Spleen (tissue), 7 donors: Measurements from ENCODE around the gene RIMBP2.

Experiments used
- CTCF ChIP-seq, 11 experiments: fragments of 200-600 bp in 7 of 11; fragments of 450-650 bp in 4 of 11; sonication (generic) in 4 of 11; IDR thresholded peaks in 8 of 11; conservative IDR thresholded peaks in 3 of 11; 1 replicate in 7 of 11; 2 replicates in 4 of 11; pipeline versions ENCODE4 v1.4.0 to v1.8.0; 2016 to 2021; ENCODE audit warnings: antibody characterized with exemption in 11 of 11, inconsistent platforms in 4 of 11, mild to moderate bottlenecking in 1 of 11
- POLR2A ChIP-seq, 3 donors: fragments of 450-650 bp; IDR thresholded peaks; one replicate each; pipeline ENCODE4 v1.5.1; 2017; ENCODE audit warnings: antibody characterized with exemption in 3 of 3, mild to moderate bottlenecking in 1 of 3
- donor health status: DM: no; HTN: no; CAD: no; lungs with moderate emphysema.
- donor health status: DM: no; HTN: no; CAD: no.
- donor health status: DM: no; HTN: no; CAD: no.

DNA sequence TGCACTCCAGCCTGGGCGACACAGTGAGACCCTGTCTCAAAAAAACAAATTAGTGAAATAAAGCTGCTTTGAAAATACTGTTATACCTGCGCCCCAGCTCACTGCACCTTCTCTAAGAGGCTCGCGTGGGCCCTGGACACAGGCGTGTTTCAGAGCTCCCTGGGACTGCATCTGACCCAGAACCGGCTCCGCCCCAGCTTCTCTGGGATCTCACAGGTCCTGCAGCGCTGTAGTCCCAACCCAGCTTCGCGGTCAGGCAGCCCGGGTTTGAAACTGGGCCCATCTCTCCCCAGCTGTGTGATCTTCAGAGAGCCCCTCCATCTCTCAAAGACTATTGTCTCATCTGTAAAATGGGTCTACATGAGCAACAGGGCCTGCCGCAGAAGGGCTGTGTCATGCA, 7.5 kb downstream of the RIMBP2 start:
- TF ChIP-seq CTCF (IDR thresholded peaks at IDR 0.05 in 8 of 11, conservative IDR thresholded peaks at IDR 0.05 in 3 of 11): no peak
- no peak for TF ChIP-seq POLR2A (IDR thresholded peaks at IDR 0.05)
